ENCODE measurements around the gene NPIPA7.
"Not testable (repeated sequence)": the region's sequence is repeated elsewhere in the genome, so short reads cannot be mapped to it uniquely, and the experiment has no call there.

The NPIPA7 gene

GRCh38 chr16:16378840-16379239, at the start of gene NPIPA7:
TSS of gene NPIPA7 (plus strand) at chr16:16379140. CDS start at chr16:16379245, 105 bp downstream.
- not testable (repeated sequence) for DNase-seq

DNA sequence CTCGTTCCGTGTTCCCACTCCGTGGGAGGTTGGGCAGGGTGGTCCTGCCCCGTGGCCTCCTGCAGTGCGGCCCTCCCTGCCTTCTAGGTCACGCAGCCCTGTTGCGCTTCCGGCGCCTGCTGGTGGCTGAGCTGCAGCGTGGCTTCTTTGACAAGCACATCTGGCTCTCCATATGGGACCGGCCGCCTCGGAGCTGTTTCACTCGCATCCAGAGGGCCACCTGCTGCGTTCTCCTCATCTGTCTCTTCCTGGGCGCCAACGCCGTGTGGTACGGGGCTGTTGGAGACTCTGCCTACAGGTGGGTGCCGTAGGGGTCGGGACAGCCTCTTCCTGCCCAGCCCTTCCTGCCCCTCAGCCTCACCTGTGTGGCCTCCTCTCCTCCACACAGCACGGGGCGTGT, 47.5 kb upstream of the NPIPA7 start:
- not testable (repeated sequence) for DNase-seq

GRCh38 chr16:16357556-16357955, 21.4 kb upstream of the NPIPA7 start:
- DNase-seq = not testable (repeated sequence)

- not testable (repeated sequence) for DNase-seq
Observed at GRCh38 chr16:16358539-16359240, 20.2 kb upstream of the NPIPA7 start.

GRCh38 chr16:16363595-16363994, 15.3 kb upstream of the NPIPA7 start:
- not testable (repeated sequence) for DNase-seq

- not testable (repeated sequence) for DNase-seq
Observed at GRCh38 chr16:16364100-16364499, 14.8 kb upstream of the NPIPA7 start.

- DNase-seq = not testable (repeated sequence)
Observed at GRCh38 chr16:16364701-16365100, 14.2 kb upstream of the NPIPA7 start.

DNA sequence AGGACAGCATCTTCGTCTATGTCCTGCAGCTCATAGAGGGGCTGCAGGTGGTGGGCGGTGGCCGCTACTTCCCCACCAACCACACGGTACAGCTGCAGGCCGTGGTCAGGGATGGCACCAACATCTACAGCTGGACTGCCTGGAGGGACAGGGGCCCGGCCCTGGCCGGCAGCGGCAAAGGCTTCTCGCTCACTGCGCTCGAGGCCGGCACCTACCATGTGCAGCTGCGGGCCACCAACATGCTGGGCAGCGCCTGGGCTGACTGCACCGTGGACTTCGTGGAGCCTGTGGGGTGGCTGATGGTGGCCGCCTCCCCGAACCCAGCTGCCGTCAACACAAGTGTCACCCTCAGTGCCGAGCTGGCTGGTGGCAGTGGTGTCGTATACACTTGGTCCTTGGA, 13.6 kb upstream of the NPIPA7 start:
- DNase-seq = not testable (repeated sequence)

DNA sequence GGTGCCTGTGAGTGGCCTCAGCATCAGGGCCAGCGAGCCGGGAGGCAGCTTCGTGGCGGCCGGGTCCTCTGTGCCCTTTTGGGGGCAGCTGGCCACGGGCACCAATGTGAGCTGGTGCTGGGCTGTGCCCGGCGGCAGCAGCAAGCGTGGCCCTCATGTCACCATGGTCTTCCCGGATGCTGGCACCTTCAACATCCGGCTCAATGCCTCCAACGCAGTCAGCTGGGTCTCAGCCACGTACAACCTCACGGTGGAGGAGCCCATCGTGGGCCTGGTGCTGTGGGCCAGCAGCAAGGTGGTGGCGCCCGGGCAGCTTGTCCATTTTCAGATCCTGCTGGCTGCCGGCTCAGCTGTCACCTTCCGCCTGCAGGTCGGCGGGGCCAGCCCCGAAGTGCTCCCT, 13.1 kb upstream of the NPIPA7 start:
- not testable (repeated sequence) for DNase-seq

DNA sequence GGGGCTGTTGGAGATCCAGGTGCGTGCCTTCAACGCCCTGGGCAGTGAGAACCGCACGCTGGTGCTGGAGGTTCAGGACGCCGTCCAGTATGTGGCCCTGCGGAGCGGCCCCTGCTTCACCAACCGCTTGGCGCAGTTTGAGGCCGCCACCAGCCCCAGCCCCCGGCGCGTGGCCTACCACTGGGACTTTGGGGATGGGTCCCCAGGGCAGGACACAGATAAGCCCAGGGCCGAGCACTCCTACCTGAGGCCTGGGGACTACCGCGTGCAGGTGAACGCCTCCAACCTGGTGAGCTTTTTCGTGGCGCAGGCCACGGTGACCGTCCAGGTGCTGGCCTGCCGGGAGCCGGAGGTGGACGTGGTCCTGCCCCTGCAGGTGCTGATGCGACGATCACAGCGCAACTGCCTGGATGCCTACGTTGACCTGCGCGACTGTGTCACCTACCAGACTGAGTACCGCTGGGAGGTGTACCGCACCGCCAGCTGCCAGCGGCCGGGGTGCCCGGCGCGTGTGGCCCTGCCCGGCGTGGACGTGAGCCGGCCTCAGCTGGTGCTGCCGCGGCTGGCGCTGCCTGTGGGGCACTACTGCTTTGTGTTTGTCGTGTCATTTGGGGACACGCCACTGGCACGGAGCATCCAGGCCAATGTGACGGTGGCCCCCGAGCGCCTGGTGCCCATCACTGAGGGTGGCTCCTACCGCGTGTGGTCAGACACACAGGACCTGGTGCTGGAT, 12.2 kb upstream of the NPIPA7 start:
- not testable (repeated sequence) for DNase-seq

DNA sequence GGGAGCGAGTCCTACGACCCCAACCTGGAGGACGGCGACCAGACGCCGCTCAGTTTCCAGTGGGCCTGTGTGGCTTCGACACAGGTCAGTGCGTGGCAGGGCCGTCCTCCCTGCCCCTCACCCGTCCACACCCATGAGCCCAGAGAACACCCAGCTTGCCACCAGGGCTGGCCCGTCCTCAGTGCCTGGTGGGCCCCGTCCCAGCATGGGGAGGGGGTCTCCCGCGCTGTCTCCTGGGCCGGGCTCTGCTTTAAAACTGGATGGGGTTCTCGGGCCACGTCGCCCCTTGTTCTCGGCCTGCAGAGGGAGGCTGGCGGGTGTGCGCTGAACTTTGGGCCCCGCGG, 11.7 kb upstream of the NPIPA7 start:
- not testable (repeated sequence) for DNase-seq

GRCh38 chr16:16369081-16369856, 9.7 kb upstream of the NPIPA7 start:
- DNase-seq = not testable (repeated sequence)

DNA sequence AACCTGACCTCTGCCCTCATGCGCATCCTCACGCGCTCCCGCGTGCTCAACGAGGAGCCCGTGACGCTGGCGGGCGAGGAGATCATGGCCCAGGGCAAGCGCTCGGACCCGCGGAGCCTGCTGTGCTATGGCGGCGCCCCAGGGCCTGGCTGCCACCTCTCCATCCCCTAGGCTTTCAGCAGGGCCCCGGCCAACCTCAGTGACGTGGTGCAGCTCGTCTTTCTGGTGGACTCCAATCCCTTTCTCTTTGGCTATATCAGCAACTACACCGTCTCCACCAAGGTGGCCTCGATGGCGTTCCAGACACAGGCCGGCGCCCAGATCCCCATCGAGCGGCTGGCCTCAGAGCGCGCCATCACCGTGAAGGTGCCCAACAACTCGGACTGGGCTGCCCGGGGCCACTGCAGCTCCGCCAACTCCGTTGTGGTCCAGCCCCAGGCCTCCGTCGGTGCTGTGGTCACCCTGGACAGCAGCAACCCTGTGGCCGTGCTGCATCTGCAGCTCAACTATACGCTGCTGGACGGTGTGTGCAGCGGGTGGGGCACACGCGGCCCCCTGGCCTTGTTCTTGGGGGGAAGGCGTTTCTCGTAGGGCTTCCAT, 7.7 kb upstream of the NPIPA7 start:
- DNase-seq = not testable (repeated sequence)

GRCh38 chr16:16374192-16374591, 4.7 kb upstream of the NPIPA7 start:
- not testable (repeated sequence) for DNase-seq

GRCh38 chr16:16399685-16400084, 20.7 kb downstream of the NPIPA7 start:
- DNase-seq = not testable (repeated sequence)

DNA sequence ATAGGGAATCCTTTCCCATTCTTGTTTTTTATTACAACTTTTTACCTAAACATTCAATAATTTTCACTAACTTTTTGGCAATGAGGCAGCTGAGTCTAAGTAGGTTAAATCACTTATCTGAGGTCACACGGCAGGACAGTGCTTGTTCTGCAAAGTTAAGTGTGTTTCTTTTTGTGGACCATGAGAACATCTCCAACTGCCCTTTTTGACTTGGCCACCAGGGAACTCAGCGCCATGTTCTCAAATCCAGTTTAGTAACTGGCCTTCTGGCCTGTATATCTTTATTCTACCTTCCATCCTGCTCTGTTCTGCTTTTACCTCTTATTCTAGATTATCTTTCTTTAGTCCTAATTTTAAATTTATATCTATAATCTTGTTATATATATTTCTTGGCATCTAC, 23.4 kb downstream of the NPIPA7 start:
- not testable (repeated sequence) for DNase-seq

DNA sequence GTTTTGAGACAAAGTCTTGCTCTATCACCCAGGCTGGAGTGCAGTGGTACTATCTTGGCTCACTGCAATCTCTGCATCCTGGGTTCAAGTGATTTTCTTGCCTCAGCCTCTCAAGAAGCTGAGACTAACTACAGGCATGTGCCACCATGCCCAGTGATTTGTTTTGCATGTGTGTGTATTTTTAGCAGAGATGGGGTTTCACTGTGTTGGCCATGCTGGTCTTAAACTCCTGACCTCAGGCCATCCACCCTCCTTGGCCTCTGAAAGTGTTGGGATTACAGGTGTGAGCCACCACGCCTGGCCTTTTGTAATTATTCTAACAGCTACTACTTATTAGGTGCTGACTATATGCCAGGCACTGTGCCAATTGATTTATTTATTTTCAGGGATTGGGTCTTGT, 25.3 kb downstream of the NPIPA7 start:
- not testable (repeated sequence) for DNase-seq

GRCh38 chr16:16405421-16405820, 26.5 kb downstream of the NPIPA7 start:
- DNase-seq = not testable (repeated sequence)

DNA sequence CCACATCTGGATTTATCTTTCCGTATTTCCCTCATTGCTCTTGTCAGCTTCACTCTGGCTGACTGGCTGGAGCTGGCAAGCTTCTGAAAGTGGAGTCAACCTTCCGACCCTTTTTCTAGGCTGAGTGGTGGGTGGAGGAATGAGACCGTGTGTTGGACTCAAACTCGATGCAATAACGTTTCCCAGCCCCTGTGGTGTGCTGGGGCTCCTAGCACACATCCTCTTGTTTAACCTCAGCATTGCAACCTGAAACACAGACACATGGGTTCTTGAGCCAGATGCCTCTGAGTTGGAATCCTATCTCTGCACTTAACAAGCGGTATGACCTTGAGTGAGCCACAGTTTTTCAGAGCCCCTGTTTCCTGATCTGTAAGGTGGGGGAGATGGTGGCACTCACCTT, 29.5 kb downstream of the NPIPA7 start:
- DNase-seq = not testable (repeated sequence)

DNA sequence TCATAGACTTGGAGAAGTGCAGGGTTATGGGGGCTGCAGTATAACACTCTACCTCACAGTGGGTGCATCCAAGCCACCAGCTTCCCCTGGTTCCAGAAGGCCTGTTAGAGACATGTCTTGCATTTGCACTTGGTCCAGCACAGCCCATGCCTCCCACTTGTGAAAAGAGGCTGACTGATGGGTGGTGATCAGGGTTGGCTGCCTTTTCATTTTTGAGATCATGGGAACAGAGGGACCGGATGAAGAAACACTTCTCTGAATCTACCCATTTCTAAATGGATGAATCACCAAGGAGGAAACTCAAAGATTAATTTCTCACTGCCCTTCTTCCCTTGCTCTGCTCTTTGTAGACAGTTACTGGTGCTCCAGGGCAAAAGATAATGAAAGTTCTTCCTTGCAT, 34.8 kb downstream of the NPIPA7 start:
- not testable (repeated sequence) for DNase-seq

DNA sequence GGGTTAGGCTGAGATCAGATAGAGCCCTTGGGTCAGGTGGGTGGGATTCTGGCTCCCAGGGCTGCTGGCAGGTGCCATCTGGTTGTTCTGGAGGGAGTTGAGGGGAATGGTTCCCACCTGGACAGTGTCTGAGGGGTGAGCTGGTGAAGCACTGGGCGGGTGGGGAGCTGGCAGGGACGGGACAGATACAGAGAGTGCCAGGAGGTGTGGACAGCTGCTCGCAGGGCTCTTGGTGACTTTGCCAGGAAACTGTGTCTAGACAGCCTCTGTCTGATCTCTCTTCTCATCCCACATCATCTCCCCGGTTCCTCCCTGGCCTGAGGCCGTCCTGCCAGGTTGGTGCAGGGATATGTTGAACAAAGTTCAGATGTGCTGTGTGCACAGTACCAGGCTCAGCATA, 38.1 kb downstream of the NPIPA7 start:
- not testable (repeated sequence) for DNase-seq

DNA sequence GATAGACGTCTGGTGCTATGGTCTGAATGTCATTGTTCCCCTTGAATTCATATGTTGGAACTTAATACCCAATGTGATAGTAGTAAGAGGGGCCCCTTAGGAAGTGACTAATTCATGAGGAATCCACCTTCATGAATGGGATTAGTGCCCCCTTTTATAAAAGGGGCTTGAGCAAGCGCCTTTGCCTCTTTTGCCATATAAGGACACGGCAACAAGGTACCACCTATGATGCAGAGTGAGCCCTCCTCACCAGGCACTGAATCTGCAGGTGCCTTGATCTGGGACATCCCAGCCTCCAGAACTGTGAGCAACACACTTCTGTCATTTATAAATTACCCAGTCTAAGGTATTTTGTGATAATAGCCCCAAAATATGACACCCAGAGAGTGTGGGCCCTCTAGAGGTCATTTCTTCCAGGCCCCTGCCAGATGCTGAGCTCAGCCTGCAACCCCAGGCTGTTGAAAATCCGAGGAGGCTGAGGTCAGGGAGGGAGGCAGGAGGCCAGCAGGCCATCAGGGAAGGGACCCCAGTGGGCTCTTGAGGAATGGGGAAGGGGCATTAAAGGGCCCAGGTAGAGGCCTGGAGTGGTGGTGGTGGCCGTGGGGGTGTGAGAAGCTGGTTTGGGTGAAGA, 39.1 kb downstream of the NPIPA7 start:
- not testable (repeated sequence) for DNase-seq
